Endothelial cell of umbilical vein (primary cell): ENCODE data around the gene ADAM10. TPM values are rescaled to one million over a fixed set of nuclear protein-coding genes. Genes with fewer than 3 reads are reported as not detected.

Experiments
- BruUV-seq: library from RNA; stranded (reverse); fragments of 400-500 nt; replicated peaks from 2 replicates; lab custom pipeline; 2021; lab: Mats Ljungman, UMichigan
- CTCF ChIA-PET: fragments of 300-600, 350-600 bp; sonication (Branson Sonifier 250); formaldehyde crosslinking; loops from one replicate; lab custom pipeline; 2021; ENCODE audit warnings: antibody characterized with exemption, inconsistent platforms; lab: Charles Lee
- POLR2A ChIA-PET: fragments of 300-600, 350-600 bp; sonication (Branson Sonifier 250); formaldehyde crosslinking; loops from one replicate; lab custom pipeline; 2021; ENCODE audit warnings: antibody characterized with exemption, inconsistent platforms; lab: Charles Lee
- DNase-seq: peaks from one replicate; pipeline ENCODE4 v3.0.0-alpha.2; 2011; ENCODE audit warnings: low read depth, low spot score
- FAIRE-seq: peaks from 2 replicates; lab custom pipeline; 2011; peaks lifted over from hg19 to GRCh38; lab: Jason Lieb, UNC
- H2AFZ ChIP-seq: 2 replicates; pipeline ENCODE4 v1.6.0; 2012; ENCODE audit warnings: low read depth, low read length, control low read depth, inconsistent platforms
- H3K27ac ChIP-seq: 2 replicates; pipeline ENCODE4 v1.5.1; 2011; ENCODE audit warnings: low read depth, mild to moderate bottlenecking, control low read depth, low read length, moderate library complexity; ENCODE audit not compliant: insufficient read depth
- H3K27me3 ChIP-seq, 2 experiments: 2 replicates each; pipeline versions ENCODE4 v1.6.0 to v1.6.1; 2011; ENCODE audit warnings: low read length in 2 of 2, mixed read lengths in 1 of 2; ENCODE audit not compliant: control insufficient read depth in 2 of 2, insufficient read depth in 2 of 2
- H3K36me3 ChIP-seq, 2 experiments: 2 replicates in 1 of 2; 3 replicates in 1 of 2; pipeline ENCODE4 v1.5.1; 2011; ENCODE audit warnings: low read length in 2 of 2, mild to moderate bottlenecking in 1 of 2, moderate library complexity in 1 of 2; ENCODE audit not compliant: control insufficient read depth in 2 of 2, insufficient read depth in 2 of 2; ENCODE audit errors: extremely low read depth in 1 of 2
- H3K4me1 ChIP-seq: 3 replicates; pipeline ENCODE4 v1.5.1; 2011; ENCODE audit warnings: mild to moderate bottlenecking, low read length; ENCODE audit not compliant: control insufficient read depth, insufficient read depth; ENCODE audit errors: extremely low read depth
- H3K4me2 ChIP-seq: 2 replicates; pipeline ENCODE4 v1.6.1; 2011; ENCODE audit warnings: low read length, control low read depth, mixed read lengths; ENCODE audit not compliant: insufficient read depth
- H3K4me3 ChIP-seq, 3 experiments: fragments of 200-600 bp in 1 of 3; sonication (generic), shearing (Covaris generic) in 1 of 3; replicated peaks in 1 of 3; 2 replicates each; pipeline ENCODE4 v1.5.1; 2011 to 2016; ENCODE audit warnings: control low read depth in 3 of 3, low read length in 3 of 3, mild to moderate bottlenecking in 2 of 3, inconsistent platforms in 1 of 3, low read depth in 1 of 3, moderate library complexity in 1 of 3; ENCODE audit not compliant: insufficient read depth in 1 of 3
- H3K79me2 ChIP-seq: 2 replicates; pipeline ENCODE4 v1.6.0; 2012; ENCODE audit warnings: low read length, inconsistent platforms; ENCODE audit not compliant: control insufficient read depth, insufficient read depth
- H3K9ac ChIP-seq: replicated peaks from 2 replicates; pipeline ENCODE3; 2011; ENCODE audit warnings: low read length, control low read depth; ENCODE audit not compliant: insufficient read depth; ENCODE audit errors: extremely low read depth
- H3K9me1 ChIP-seq: replicated peaks from 3 replicates; pipeline ENCODE4 v1.6.0; 2011; ENCODE audit warnings: mild to moderate bottlenecking, low read length; ENCODE audit not compliant: control insufficient read depth, insufficient read depth; ENCODE audit errors: extremely low read depth
- H3K9me3 ChIP-seq: replicated peaks from 2 replicates; pipeline ENCODE4 v1.5.1; 2012; ENCODE audit warnings: low read length, inconsistent platforms; ENCODE audit not compliant: control insufficient read depth, insufficient read depth
- H4K20me1 ChIP-seq: replicated peaks from 2 replicates; pipeline ENCODE3; 2011; ENCODE audit warnings: mild to moderate bottlenecking, low read length; ENCODE audit not compliant: control insufficient read depth, insufficient read depth; ENCODE audit errors: extremely low read depth
- EZH2 ChIP-seq: IDR thresholded peaks from 2 replicates; pipeline ENCODE4 v1.6.1; 2012; ENCODE audit warnings: borderline replicate concordance, low read depth, mild to moderate bottlenecking, moderate library complexity, low read length, inconsistent platforms; ENCODE audit not compliant: severe bottlenecking
- FOS ChIP-seq: IDR thresholded peaks from 2 replicates; pipeline ENCODE4 v1.6.1; 2011; ENCODE audit warnings: mild to moderate bottlenecking, low read length, moderate library complexity, borderline replicate concordance; ENCODE audit not compliant: insufficient read depth
- GATA2 ChIP-seq: IDR thresholded peaks from 2 replicates; pipeline ENCODE4 v1.7.0; 2011; ENCODE audit warnings: low read depth, mild to moderate bottlenecking, moderate library complexity, mixed read lengths, low read length; ENCODE audit not compliant: insufficient read length, insufficient read depth
- JUN ChIP-seq: IDR thresholded peaks from 2 replicates; pipeline ENCODE4 v1.6.1; 2011; ENCODE audit warnings: borderline replicate concordance, low read depth; ENCODE audit not compliant: insufficient read length, insufficient read depth
- MYC ChIP-seq: IDR thresholded peaks from one replicate; pipeline ENCODE4 v1.6.1; 2011; ENCODE audit warnings: mild to moderate bottlenecking, low read depth, low read length
- POLR2A ChIP-seq: IDR thresholded peaks from 2 replicates; pipeline ENCODE4 v1.6.1; 2012; ENCODE audit warnings: low read depth, mild to moderate bottlenecking, control low read depth, low read length
- POLR2AphosphoS5 ChIP-seq: IDR thresholded peaks from 2 replicates; pipeline ENCODE4 v1.6.1; 2012; ENCODE audit warnings: low read depth, mild to moderate bottlenecking, control low read depth, low read length, moderate library complexity; ENCODE audit not compliant: insufficient read depth
- dilution Hi-C: fragments of 300-500 bp; cut with MboI; formaldehyde crosslinking; loops from one replicate; pipeline ENCODE4 v1.15.0; 2019; ENCODE audit warnings: low sequenced_read_pairs; ENCODE audit not compliant: extremely low pct_ligation_motif_present
- intact Hi-C: fragments of 100-400 bp; cut with micrococcal nuclease; formaldehyde crosslinking; loops from one replicate; pipeline ENCODE4 v1.10.0; 2022
- polyA plus RNA-seq, 4 experiments: library from polyadenylated mRNA; depleted of rRNA in 3 of 4; stranded (reverse) in 3 of 4; unstranded in 1 of 4; fragments of >200 nt; gene quantifications; 2 replicates each; pipeline versions ENCODE4 v1.2.1 to v1.2.3, GENCODE V29; 2011 to 2012; ENCODE audit warnings: missing spikeins in 1 of 4
- total RNA-seq: library from RNA; stranded (reverse); gene quantifications from 2 replicates; pipeline ENCODE4 v1.2.3, GENCODE V29; 2021
- TF ChIP-seq, protein P1 (sequence below): IDR thresholded peaks from 2 replicates; pipeline ENCODE4 v1.6.1; 2011; ENCODE audit not compliant: insufficient read depth, insufficient read length
- TF ChIP-seq, protein P2 (sequence below), 2 donors: IDR thresholded peaks; 1 replicate in 1 of 2; 2 replicates in 1 of 2; pipeline ENCODE4 v1.5.1; 2011; ENCODE audit warnings: low read length in 2 of 2, mild to moderate bottlenecking in 2 of 2, moderate library complexity in 2 of 2, control low read depth in 1 of 2, inconsistent platforms in 1 of 2, low read depth in 1 of 2; ENCODE audit not compliant: insufficient read depth in 1 of 2; ENCODE audit errors: extremely low read depth in 1 of 2

ADAM10 gene
- total and polyA plus RNA-seq, 2 donors (not counting 3 experiments of a cell fraction or from before 2014, with no cell fraction given): 91.3 to 203 TPM

DNA sequence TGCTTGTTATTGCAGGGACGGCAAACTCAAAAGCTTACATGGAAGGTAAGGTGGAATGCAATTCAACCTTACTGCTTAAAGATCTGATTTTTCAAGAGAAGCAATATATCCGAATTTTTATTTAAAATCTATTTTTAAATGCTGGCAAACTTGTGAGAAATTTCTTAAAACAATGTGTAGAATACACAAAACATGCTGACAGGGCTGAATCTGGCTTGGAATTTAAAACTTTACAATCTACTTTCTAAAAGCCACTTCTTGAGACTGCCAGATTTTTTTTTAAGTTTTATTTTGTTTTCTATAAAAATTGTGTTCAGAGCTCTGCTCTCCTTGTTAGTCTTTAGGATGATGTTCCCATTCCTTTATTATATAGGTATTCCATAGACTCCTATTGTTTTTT lies 146.7 kb downstream of the ADAM10 start:
- H4K20me1 ChIP-seq: no peaks in the 10 kb centered on the region
- no peak overlapping the region for H3K27ac ChIP-seq
- DNase-seq: no peak
- FAIRE-seq: no peak
- dilution Hi-C loops (no loop called here), intact Hi-C loops (no loop called here)
- H3K9me1 ChIP-seq: no peaks in the 10 kb centered on the region
- peaks cover 0 to 5% of the 10 kb centered on the region in 2 experiments for H3K36me3 ChIP-seq
- no peak overlapping the region for H3K4me2 ChIP-seq
- ChIA-PET POLR2A (no interaction called here), CTCF (no interaction called here)
- no peak overlapping the region for H3K9ac ChIP-seq
- BruUV-seq: no TSS peak
- H3K79me2 ChIP-seq: no peaks in the 10 kb centered on the region
- no peak overlapping the region for H2AFZ ChIP-seq
- TF ChIP-seq, protein P1, sequence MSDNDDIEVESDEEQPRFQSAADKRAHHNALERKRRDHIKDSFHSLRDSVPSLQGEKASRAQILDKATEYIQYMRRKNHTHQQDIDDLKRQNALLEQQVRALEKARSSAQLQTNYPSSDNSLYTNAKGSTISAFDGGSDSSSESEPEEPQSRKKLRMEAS: no peak
- TF ChIP-seq FOS (no peak), MYC (no peak), EZH2 (no peak), JUN (no peak), GATA2 (no peak), POLR2A (no peak), POLR2AphosphoS5 (no peak)
- TF ChIP-seq, protein P2, sequence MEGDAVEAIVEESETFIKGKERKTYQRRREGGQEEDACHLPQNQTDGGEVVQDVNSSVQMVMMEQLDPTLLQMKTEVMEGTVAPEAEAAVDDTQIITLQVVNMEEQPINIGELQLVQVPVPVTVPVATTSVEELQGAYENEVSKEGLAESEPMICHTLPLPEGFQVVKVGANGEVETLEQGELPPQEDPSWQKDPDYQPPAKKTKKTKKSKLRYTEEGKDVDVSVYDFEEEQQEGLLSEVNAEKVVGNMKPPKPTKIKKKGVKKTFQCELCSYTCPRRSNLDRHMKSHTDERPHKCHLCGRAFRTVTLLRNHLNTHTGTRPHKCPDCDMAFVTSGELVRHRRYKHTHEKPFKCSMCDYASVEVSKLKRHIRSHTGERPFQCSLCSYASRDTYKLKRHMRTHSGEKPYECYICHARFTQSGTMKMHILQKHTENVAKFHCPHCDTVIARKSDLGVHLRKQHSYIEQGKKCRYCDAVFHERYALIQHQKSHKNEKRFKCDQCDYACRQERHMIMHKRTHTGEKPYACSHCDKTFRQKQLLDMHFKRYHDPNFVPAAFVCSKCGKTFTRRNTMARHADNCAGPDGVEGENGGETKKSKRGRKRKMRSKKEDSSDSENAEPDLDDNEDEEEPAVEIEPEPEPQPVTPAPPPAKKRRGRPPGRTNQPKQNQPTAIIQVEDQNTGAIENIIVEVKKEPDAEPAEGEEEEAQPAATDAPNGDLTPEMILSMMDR (IDR thresholded peaks at IDR 0.05; ENCODE audit: extremely low read depth in 1 of 2, insufficient read depth in 1 of 2, low read depth in 1 of 2, low read length in 2 of 2): no peak
- H3K27me3 ChIP-seq: no peaks in the 10 kb centered on the region
- H3K9me3 ChIP-seq: no peaks in the 10 kb centered on the region
- no peaks in the 10 kb centered on the region for H3K4me1 ChIP-seq
- no peak overlapping the region for H3K4me3 ChIP-seq
